Small intestine (tissue), 16 donors: ENCODE data around the gene MRPS25. TPM values are rescaled to one million over a fixed set of nuclear protein-coding genes. Genes with fewer than 3 reads are reported as not detected.

ENCODE experiments used
- DNase-seq, 2 donors: peaks; one replicate each; pipeline versions ENCODE4 v3.0.0 to v3.0.0-alpha.2; 2013
- FAIRE-seq: peaks from 2 replicates; lab custom pipeline; 2012; peaks lifted over from hg19 to GRCh38; lab: Jason Lieb, UNC
- H3K27ac ChIP-seq, 3 donors: one replicate each; pipeline ENCODE4 v1.5.1; 2013; ENCODE audit warnings: low read length in 2 of 3, mild to moderate bottlenecking in 2 of 3, control low read depth in 1 of 3, inconsistent platforms in 1 of 3, low read depth in 1 of 3, moderate library complexity in 1 of 3
- H3K27me3 ChIP-seq, 3 donors: one replicate each; pipeline ENCODE4 v1.6.1; 2013; ENCODE audit warnings: low read length in 3 of 3, inconsistent platforms in 1 of 3; ENCODE audit not compliant: control insufficient read depth in 3 of 3, insufficient read depth in 3 of 3
- H3K36me3 ChIP-seq, 3 donors: one replicate each; pipeline ENCODE4 v1.6.1; 2013; ENCODE audit warnings: low read length in 3 of 3, inconsistent platforms in 1 of 3, low read depth in 1 of 3, mild to moderate bottlenecking in 1 of 3, moderate library complexity in 1 of 3; ENCODE audit not compliant: control insufficient read depth in 3 of 3, insufficient read depth in 2 of 3
- H3K4me1 ChIP-seq, 3 donors: one replicate each; pipeline ENCODE4 v1.6.1; 2013; ENCODE audit warnings: low read length in 2 of 3, inconsistent platforms in 1 of 3, low read depth in 1 of 3, mild to moderate bottlenecking in 1 of 3, moderate library complexity in 1 of 3; ENCODE audit not compliant: control insufficient read depth in 3 of 3, insufficient read depth in 2 of 3
- H3K4me3 ChIP-seq, 3 donors: one replicate each; pipeline ENCODE4 v1.5.1; 2013; ENCODE audit warnings: low read length in 3 of 3, control low read depth in 1 of 3, inconsistent platforms in 1 of 3, low read depth in 1 of 3, mild to moderate bottlenecking in 1 of 3, moderate library complexity in 1 of 3
- H3K9me3 ChIP-seq, 2 donors: one replicate each; pipeline ENCODE4 v1.6.1; 2013; ENCODE audit warnings: low read depth in 1 of 2, low read length in 1 of 2; ENCODE audit not compliant: control insufficient read depth in 2 of 2, insufficient read depth in 1 of 2
- WGBS, 3 donors: extraction: QIAGEN DNeasy Blood & Tissue Kit; methylation state at CpG; one replicate each; pipeline ENCODE4 v1.1.7; 2013; 5-methylcytosine and 5-hydroxymethylcytosine counted together
- long read RNA-seq, 10 donors: transcript quantifications; one replicate each; lab custom pipeline, GENCODE V29; 2026
- polyA plus RNA-seq, 4 donors: library from polyadenylated mRNA; stranded (reverse) in 3 of 4; unstranded in 1 of 4; fragments of 200-250 nt in 3 of 4; fragments of 120-200 nt in 1 of 4; gene quantifications; one replicate each; pipeline versions ENCODE4 v1.2.1 to v1.2.3, GENCODE V29; 2013
- donor health status: healthy with polysubstance abuse.
- donor health status: control.
- donor health status: control.
- donor health status: Bipolar disorder and iron deficiency.
- donor health status: healthy.

MRPS25 gene
- 100 to 1,000 TPM in 1 of 4 donors, 10 to 100 TPM in 3; 62.4 to 159 (median 81.9) TPM for polyA plus RNA-seq
- long read RNA-seq, donor 1, result 0 reads
- long read RNA-seq, donor 2, full-length matches to known transcripts, result 16 of 16 reads
- long read RNA-seq, donor 2, partial matches to known transcripts, result 0 of 16 reads
- long read RNA-seq, donor 2, other reads (novel, unspliced or antisense), result 0 of 16 reads
- long read RNA-seq, donor 3, full-length matches to known transcripts, result 29 of 34 reads
- long read RNA-seq, donor 3, partial matches to known transcripts, result 5 of 34 reads
- long read RNA-seq, donor 3, other reads (novel, unspliced or antisense), result 0 of 34 reads
- long read RNA-seq, donor 4, full-length matches to known transcripts, result 1 of 1 reads
- long read RNA-seq, donor 4, partial matches to known transcripts, result 0 of 1 reads
- long read RNA-seq, donor 4, other reads (novel, unspliced or antisense), result 0 of 1 reads
- long read RNA-seq, donor 5, full-length matches to known transcripts, result 7 of 7 reads
- long read RNA-seq, donor 5, partial matches to known transcripts, result 0 of 7 reads
- long read RNA-seq, donor 5, other reads (novel, unspliced or antisense), result 0 of 7 reads
- long read RNA-seq, donor 6, full-length matches to known transcripts, result 31 of 31 reads
- long read RNA-seq, donor 6, partial matches to known transcripts, result 0 of 31 reads
- long read RNA-seq, donor 6, other reads (novel, unspliced or antisense), result 0 of 31 reads
- long read RNA-seq, donor 7, result 0 reads
- long read RNA-seq, donor 8, result 0 reads
- long read RNA-seq, donor 9, full-length matches to known transcripts, result 8 of 8 reads
- long read RNA-seq, donor 9, partial matches to known transcripts, result 0 of 8 reads
- long read RNA-seq, donor 9, other reads (novel, unspliced or antisense), result 0 of 8 reads
- long read RNA-seq, donor 10, full-length matches to known transcripts, result 30 of 30 reads
- long read RNA-seq, donor 10, partial matches to known transcripts, result 0 of 30 reads
- long read RNA-seq, donor 10, other reads (novel, unspliced or antisense), result 0 of 30 reads

DNA sequence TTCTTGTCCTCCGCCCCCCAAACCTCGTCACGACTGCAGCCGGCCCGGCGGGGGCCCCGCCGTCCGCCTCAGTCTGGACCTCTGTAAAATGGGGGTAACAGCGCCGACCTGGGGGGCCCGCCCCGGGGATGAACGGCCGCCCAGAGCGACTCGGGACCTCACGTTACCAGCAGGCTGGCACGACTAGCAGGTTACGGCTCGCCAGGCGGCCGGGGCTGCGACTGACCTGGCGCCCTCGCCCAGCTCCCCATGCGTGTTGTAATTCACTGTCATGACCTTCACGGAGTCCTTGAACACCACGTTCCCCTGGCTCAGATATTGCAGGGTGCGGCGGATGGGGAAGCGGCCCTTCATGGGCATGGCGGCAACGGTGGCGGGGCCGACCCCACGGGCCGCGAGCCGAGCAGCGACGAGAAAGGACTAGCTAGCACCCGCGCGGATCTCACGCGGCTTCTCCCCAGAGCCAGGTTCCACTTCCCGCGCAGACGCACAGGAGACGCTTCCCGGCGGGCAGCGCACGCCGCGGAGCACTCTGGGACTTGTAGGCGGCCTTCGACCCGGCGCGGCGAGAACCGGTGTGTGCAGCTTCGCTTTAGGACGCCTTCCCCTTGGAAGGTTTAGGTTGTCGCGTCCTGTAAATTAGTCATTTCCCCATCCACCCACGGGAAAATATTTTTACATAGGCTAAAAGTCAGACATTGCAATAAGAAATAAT is at the start of gene MRPS25:
TSS of gene MRPS25 (minus strand) at position 481 of the 715 bp plus-strand sequence. CDS start at position 360, 121 bp downstream.
- DNase-seq (peak; percentile 91 to 95), FAIRE-seq (no peak)
- H3K27ac ChIP-seq, result peak within 1 kb of the TSS; percentile 75 to 90 (median 82)
- peak within 1 kb of the TSS; percentile 71 to 87 (median 78) for H3K4me3 ChIP-seq
- 0% methylated on average over 68 to 69 of the region's 69 CpGs for WGBS, 3 donors
- H3K4me1 ChIP-seq, result peaks cover 0 to 11% (median 8%) of the 10 kb centered on the region in 3 donors
- H3K27me3 ChIP-seq, result no peaks in the 10 kb centered on the region
- no peaks in the 10 kb centered on the region for H3K9me3 ChIP-seq
- peaks cover 0 to 9% (median 0%) of the 10 kb centered on the region in 3 donors for H3K36me3 ChIP-seq

DNA sequence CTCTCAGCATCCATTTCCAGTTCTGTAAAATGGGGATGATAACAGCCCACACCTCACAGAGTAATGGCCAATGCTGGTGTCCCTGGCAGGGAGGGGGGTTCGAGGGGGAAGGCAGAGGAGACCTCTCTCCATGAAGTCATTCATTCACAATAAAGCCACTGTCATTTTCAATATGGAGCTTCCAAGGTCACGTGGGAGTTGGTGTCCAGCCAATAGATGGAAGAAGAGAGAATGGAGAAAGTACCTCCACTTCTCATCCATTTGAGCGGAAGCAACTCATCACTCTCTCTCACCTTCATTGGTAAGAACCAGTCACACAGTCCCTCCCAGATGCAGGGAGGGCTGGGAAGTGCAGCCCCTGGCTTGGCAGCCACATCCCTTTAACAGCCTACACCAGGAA is 48.8 kb upstream of the MRPS25 start:
- no peak for FAIRE-seq
- WGBS, 3 donors, result 55 to 74% (median 70%) methylated on average over 3 of the region's 3 CpGs
- Histone ChIP-seq H3K4me1 (no peaks in the 10 kb centered on the region), H3K27me3 (no peaks in the 10 kb centered on the region), H3K27ac (no peak overlapping the region), H3K9me3 (no peaks in the 10 kb centered on the region), H3K36me3 (no peaks in the 10 kb centered on the region), H3K4me3 (no peak overlapping the region)
- no peak for DNase-seq

DNA sequence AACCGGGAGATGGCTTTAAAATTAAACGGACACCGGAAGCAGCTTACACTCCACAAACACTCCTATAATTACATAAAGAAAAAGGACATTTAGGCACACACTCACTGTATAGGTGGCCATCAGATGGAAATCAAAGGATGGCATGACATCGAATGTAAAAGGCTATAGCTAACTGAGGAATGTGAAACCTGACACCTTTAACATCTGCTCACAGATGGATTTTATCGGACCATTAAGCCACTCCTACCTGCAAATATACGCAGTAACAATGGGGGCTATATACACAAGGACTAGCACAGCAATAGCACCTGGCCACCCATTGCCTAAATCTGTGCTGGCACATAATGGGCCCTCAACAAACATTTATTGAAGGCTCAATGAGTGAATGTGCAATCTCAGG is 48.4 kb upstream of the MRPS25 start:
- Histone ChIP-seq H3K9me3 (no peaks in the 10 kb centered on the region), H3K4me3 (no peak overlapping the region), H3K4me1 (no peaks in the 10 kb centered on the region), H3K27ac (no peak overlapping the region), H3K36me3 (no peaks in the 10 kb centered on the region), H3K27me3 (no peaks in the 10 kb centered on the region)
- no peak for DNase-seq
- WGBS, 3 donors, result 34 to 52% (median 51%) methylated on average over 6 of the region's 6 CpGs
- FAIRE-seq, result no peak

DNA sequence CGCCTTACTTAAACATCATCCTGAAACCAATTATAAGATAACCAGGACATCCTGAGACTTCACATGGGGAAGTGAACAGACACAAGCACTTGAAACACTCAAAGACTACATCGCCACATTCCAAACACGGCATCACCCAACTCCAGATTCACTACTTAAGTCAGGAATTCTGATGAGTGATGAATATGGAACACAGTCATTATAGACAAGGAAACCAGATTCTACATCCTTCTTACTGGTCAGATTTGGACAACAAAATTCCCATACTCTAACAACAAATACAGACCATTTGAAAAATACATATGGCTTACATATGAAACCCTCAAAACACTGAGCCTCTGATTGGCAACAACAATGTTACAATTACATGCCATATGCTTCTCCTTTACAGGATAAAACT is 46.9 kb upstream of the MRPS25 start:
- FAIRE-seq, result no peak
- H3K27ac ChIP-seq, result no peak overlapping the region
- H3K27me3 ChIP-seq, result no peaks in the 10 kb centered on the region
- H3K4me1 ChIP-seq, result peaks cover 0 to 3% (median 0%) of the 10 kb centered on the region in 3 donors
- H3K36me3 ChIP-seq, result no peaks in the 10 kb centered on the region
- H3K4me3 ChIP-seq, result no peak overlapping the region
- no peaks in the 10 kb centered on the region for H3K9me3 ChIP-seq
- no peak for DNase-seq
- 62 to 77% (median 77%) methylated on average over 3 of the region's 3 CpGs for WGBS, 3 donors

DNA sequence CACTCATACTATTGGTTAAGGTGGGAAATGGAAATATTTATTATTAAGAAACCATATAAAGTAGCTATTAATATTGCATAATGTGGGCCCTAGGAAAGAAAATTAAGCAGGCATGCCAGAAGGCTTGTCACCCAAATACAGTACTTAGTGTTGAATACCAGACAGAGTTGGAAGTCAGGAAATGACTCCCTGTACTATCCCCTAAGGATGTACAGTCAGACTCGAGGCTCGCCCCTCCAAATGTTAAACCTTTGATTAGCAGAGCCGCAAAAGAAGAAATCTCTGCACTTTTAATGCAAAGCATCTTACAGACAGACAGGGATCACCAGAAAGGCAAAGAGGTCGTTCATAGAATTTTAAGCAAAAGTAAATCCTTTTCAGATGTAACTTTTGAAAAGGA is 45.1 kb upstream of the MRPS25 start:
- no peak overlapping the region for H3K4me3 ChIP-seq
- FAIRE-seq (no peak), DNase-seq (no peak)
- H3K4me1 ChIP-seq, result peaks cover 0 to 3% (median 0%) of the 10 kb centered on the region in 3 donors
- no peaks in the 10 kb centered on the region for H3K36me3 ChIP-seq
- no peak overlapping the region for H3K27ac ChIP-seq
- WGBS, 3 donors, result 78 to 86% (median 79%) methylated on average over 4 of the region's 4 CpGs
- H3K27me3 ChIP-seq, result no peaks in the 10 kb centered on the region
- H3K9me3 ChIP-seq, result no peaks in the 10 kb centered on the region

DNA sequence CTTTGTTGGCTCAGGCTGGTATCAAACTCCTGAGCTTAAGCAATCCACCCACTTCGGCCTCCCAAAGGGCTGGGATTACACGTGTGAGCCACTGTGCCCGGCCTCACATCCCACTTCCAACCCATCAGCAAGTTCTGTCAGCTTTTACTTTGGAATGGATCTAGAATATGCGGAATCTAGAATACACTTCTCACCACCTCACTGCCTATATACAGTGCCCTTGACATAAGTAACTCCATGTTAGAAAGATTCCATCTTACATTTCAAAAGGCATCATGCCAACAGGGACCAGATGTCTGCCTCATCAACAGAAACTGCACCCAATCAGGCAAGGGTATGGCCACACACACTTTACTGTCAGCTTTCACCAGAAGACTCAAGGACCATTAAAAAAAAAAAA is 43.8 kb upstream of the MRPS25 start:
- Histone ChIP-seq H3K9me3 (no peaks in the 10 kb centered on the region), H3K4me3 (no peak overlapping the region), H3K27ac (no peak overlapping the region), H3K4me1 (peaks cover 0 to 3% (median 0%) of the 10 kb centered on the region in 3 donors), H3K27me3 (no peaks in the 10 kb centered on the region), H3K36me3 (no peaks in the 10 kb centered on the region)
- FAIRE-seq (no peak), DNase-seq (no peak)
- WGBS, 3 donors, result 85 to 87% (median 85%) methylated on average over 4 of the region's 4 CpGs

DNA sequence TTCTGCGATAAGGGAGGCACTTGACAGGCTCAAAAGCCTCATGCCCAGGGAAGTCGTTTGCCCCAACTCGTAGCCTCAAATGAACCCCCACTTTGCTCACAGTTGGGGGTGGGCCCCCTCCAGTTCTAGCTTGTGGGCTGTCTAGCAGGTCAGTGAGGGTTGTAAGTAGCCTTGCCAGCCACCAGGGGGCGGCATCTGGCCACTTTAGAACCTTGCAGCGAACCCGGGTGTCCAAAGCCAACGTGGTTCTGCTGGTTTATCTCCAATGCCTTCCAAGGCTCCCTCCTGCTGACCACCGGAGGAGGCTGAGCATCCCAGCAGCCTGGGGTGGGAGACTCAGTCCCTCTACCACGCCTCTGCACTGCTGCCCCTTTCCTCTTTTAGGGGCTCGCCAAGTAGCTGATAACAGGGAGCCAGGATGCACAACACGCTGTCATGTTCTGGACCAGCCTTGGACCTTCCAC is 43.0 kb upstream of the MRPS25 start:
- Histone ChIP-seq H3K27me3 (no peaks in the 10 kb centered on the region), H3K9me3 (no peaks in the 10 kb centered on the region), H3K4me3 (no peak overlapping the region), H3K36me3 (no peaks in the 10 kb centered on the region), H3K27ac (no peak overlapping the region), H3K4me1 (peaks cover 0 to 3% (median 0%) of the 10 kb centered on the region in 3 donors)
- 11 to 17% (median 17%) methylated on average over 10 to 11 of the region's 11 CpGs for WGBS, 3 donors
- peak; percentile 66 to 82 for DNase-seq
- no peak for FAIRE-seq
